HG03196 (cell line): ENCODE data around the gene XXYLT1.
"Not testable (repeated sequence)": the region's sequence is repeated elsewhere in the genome, so short reads cannot be mapped to it uniquely, and the experiment has no call there.

Source experiments
- ATAC-seq: cut with Tn5 transposase; IDR thresholded peaks from one replicate; pipeline ENCODE4 v1.9.1; 2021; ENCODE audit not compliant: unreplicated experiment

XXYLT1 gene

GRCh38 chr3:195102609-195103467, 168.1 kb downstream of the XXYLT1 start:
- no peak for ATAC-seq

GRCh38 chr3:195101927-195102608, 168.9 kb downstream of the XXYLT1 start:
- no peak for ATAC-seq

GRCh38 chr3:195101001-195101583, 169.9 kb downstream of the XXYLT1 start:
- ATAC-seq = no peak

- ATAC-seq = no peak
These were observed 170.8 kb downstream of the XXYLT1 start for GRCh38 chr3:195099951-195100785.

GRCh38 chr3:195098741-195099525, 172.0 kb downstream of the XXYLT1 start:
- no peak for ATAC-seq

GRCh38 chr3:195097331-195098255, 173.4 kb downstream of the XXYLT1 start:
- ATAC-seq = no peak

- ATAC-seq = no peak
These were observed 174.3 kb downstream of the XXYLT1 start for GRCh38 chr3:195096484-195097330.

- no peak for ATAC-seq
These were observed 174.9 kb downstream of the XXYLT1 start for GRCh38 chr3:195096053-195096452.

GRCh38 chr3:195095704-195096036, 175.3 kb downstream of the XXYLT1 start:
- ATAC-seq = no peak

- peak; percentile 40 for ATAC-seq
These were observed 175.8 kb downstream of the XXYLT1 start for GRCh38 chr3:195095035-195095703.

GRCh38 chr3:195094191-195094921, 176.6 kb downstream of the XXYLT1 start:
- peak; percentile 68 for ATAC-seq

- peak; percentile 20 for ATAC-seq
These were observed 177.2 kb downstream of the XXYLT1 start for GRCh38 chr3:195093731-195094130.

GRCh38 chr3:195087840-195088601, 182.9 kb downstream of the XXYLT1 start:
- ATAC-seq = not testable (repeated sequence)

- ATAC-seq = no peak
These were observed 183.6 kb downstream of the XXYLT1 start for GRCh38 chr3:195087328-195087727.

GRCh38 chr3:195086885-195087284, 184.1 kb downstream of the XXYLT1 start:
- ATAC-seq = no peak

GRCh38 chr3:195086341-195086740, 184.6 kb downstream of the XXYLT1 start:
- ATAC-seq = no peak
